ENCODE results near the gene ELMO1. TPM values are rescaled to one million over a fixed set of nuclear protein-coding genes. Genes with fewer than 3 reads are reported as not detected.

ELMO1 gene
- total and polyA plus RNA-seq, 2 experiments from 2014 or later: 9.6 to 10.8 TPM

DNA sequence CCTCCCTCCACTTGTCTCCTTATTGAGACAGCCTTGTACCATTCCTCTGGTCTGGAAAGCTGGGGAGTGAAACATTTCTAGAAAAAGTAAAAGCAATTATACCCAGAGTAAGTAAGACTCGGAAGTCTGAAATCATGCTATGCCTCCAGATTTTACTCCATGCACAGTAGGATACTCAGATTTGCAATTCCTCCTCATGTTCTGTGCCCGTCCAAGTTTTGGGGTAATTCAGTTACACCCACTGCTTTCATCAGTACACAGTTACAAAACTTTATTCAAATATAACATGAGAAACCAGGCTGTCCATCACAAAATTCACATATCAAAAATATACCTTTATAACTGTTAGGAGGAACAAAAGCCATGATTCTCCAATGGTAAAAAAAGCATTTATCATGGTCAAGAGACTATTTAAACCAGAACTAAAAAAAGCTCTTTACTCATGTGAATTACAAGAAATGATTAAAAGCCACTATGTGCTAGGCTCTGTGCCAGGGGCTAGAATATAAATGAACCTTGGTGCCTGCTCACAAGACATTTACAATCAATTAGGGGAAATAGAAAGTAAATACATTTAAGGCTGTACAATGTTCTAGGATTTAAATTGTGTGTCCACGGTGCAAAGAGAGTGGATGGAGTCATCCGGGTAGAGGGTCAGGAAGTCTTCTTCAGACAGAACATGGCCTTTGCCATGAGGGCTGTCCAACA, 320.2 kb downstream of the ELMO1 start:
- Histone ChIP-seq H3K36me3 (no peaks in the 10 kb centered on the region), H3K4me1 (ENCODE audit: low read depth) (peaks cover 6% of the 10 kb centered on the region), H3K9me3 (ENCODE audit: low read depth) (no peaks in the 10 kb centered on the region), H3K27me3 (no peaks in the 10 kb centered on the region), H3K4me3 (no peak overlapping the region), H3K27ac (no peak overlapping the region)
- TF ChIP-seq, protein P1, sequence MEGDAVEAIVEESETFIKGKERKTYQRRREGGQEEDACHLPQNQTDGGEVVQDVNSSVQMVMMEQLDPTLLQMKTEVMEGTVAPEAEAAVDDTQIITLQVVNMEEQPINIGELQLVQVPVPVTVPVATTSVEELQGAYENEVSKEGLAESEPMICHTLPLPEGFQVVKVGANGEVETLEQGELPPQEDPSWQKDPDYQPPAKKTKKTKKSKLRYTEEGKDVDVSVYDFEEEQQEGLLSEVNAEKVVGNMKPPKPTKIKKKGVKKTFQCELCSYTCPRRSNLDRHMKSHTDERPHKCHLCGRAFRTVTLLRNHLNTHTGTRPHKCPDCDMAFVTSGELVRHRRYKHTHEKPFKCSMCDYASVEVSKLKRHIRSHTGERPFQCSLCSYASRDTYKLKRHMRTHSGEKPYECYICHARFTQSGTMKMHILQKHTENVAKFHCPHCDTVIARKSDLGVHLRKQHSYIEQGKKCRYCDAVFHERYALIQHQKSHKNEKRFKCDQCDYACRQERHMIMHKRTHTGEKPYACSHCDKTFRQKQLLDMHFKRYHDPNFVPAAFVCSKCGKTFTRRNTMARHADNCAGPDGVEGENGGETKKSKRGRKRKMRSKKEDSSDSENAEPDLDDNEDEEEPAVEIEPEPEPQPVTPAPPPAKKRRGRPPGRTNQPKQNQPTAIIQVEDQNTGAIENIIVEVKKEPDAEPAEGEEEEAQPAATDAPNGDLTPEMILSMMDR (IDR thresholded peaks at IDR 0.05; ENCODE audit: low read depth, low read length): no peak
- DNase-seq (ENCODE audit: low read depth in 1 of 2, low spot score in 1 of 2): peak in 1 of 2 donors; percentile 8

DNA sequence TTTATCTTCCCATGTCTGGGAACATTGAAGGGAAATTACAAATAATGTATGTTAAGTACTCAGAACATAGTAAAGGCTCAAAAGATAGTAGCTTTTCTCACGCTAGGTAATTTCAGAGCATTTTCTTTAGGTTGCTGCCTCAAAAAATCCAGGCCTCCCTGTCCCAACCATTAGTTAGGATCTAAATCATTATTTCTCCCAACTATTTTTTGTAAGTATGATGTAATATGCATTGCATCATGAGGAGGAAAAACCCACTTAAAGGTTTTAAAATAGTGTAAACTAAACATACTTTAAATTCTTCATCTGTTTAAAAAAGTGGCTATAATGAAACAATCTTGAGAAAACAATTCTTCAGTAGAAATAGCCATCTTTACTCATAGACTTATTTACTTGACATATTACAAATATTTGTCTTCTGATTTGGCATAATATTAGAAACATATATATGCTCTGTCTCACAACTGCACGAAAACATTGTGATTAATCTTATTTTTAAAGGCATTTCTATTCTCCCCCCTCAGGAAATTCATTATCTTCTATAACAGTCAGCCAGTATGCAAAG, 329.3 kb downstream of the ELMO1 start:
- Histone ChIP-seq H3K9me3 (ENCODE audit: low read depth) (no peaks in the 10 kb centered on the region), H3K27ac (no peak overlapping the region), H3K4me3 (no peak overlapping the region), H3K36me3 (no peaks in the 10 kb centered on the region), H3K4me1 (ENCODE audit: low read depth) (peaks cover 8% of the 10 kb centered on the region), H3K27me3 (no peaks in the 10 kb centered on the region)
- no peak for DNase-seq (ENCODE audit: low read depth in 1 of 2, low spot score in 1 of 2)
- TF ChIP-seq, protein P1 (IDR thresholded peaks at IDR 0.05; ENCODE audit: low read depth, low read length): no peak

DNA sequence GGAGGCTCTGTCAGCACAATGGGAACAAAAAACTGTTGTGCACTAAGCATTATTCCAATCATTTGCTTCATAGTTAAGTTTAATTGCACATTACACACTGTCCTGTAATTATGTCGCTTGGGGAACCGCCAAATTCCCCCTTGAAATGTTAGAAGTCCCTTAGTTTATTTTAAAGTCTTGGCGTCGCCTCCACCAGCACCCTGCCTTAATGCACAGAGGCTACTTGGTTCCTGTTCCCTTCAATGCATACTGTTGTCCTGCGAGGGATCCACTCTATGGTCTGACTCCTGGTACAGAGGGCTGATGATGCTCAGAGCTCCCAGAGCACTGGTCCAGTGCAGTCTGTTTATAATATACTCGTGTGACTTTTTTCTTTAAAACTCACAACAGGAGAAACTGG, 330.7 kb downstream of the ELMO1 start:
- H3K36me3 ChIP-seq: no peaks in the 10 kb centered on the region
- peak overlapping the region; percentile 10 for H3K27ac ChIP-seq
- no peak overlapping the region for H3K4me3 ChIP-seq
- H3K9me3 ChIP-seq (ENCODE audit: low read depth): no peaks in the 10 kb centered on the region
- no peak for DNase-seq (ENCODE audit: low read depth in 1 of 2, low spot score in 1 of 2)
- peaks cover 8% of the 10 kb centered on the region for H3K4me1 ChIP-seq (ENCODE audit: low read depth)
- no peaks in the 10 kb centered on the region for H3K27me3 ChIP-seq
- TF ChIP-seq, protein P1 (IDR thresholded peaks at IDR 0.05; ENCODE audit: low read depth, low read length): no peak

DNA sequence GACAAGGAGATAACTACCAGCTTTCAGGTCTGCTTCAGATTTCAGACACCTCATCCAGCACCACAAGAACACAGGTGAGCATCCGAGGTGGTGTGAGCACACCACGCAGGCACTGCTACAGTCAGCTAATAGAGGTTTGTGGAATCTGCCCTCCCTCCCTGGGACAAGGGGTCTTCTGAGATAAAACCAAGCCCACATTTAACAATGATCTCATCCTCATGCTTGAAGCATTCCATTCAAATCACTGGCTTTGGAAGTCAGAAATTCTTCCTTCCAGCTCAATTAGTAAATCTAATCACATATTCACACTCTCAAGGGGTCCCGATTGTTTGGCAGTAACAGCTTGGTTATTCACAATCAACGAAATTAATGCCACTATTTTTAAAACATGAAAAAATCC, 331.4 kb downstream of the ELMO1 start:
- DNase-seq (ENCODE audit: low read depth in 1 of 2, low spot score in 1 of 2): no peak
- H3K4me1 ChIP-seq (ENCODE audit: low read depth): peaks cover 8% of the 10 kb centered on the region
- no peak overlapping the region for H3K27ac ChIP-seq
- no peaks in the 10 kb centered on the region for H3K36me3 ChIP-seq
- H3K9me3 ChIP-seq (ENCODE audit: low read depth): no peaks in the 10 kb centered on the region
- TF ChIP-seq, protein P1 (IDR thresholded peaks at IDR 0.05; ENCODE audit: low read depth, low read length): no peak
- no peaks in the 10 kb centered on the region for H3K27me3 ChIP-seq
- H3K4me3 ChIP-seq: no peak overlapping the region

DNA sequence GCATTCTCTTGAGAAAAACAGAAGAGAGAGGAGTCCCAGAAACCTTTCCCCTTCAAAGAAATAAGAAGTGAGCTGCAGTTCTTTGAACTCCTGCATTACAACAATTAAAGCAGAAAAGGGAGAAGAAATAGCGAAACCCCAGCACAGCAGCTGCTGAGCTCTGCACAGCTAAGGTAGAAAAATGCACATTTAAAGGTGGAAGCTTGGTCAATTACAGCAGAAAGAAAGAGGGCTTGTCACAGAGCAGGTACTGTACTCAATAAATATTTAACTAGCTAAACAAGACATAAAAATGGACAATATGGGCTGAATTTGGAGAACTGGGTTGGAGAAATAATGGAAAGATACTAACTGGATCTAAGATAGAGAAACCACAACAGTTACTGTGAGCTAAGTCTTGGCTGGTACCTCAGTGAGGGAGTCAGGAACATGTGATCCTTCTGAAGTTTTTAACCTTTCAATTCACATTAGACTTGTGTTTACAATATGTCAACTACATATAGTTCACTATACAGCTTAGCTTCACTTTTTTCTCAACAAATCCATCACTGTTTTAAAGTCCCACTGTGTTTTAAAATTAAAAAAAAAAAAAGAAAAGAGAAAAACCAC, 332.5 kb downstream of the ELMO1 start:
- no peaks in the 10 kb centered on the region for H3K9me3 ChIP-seq (ENCODE audit: low read depth)
- H3K27ac ChIP-seq: no peak overlapping the region
- TF ChIP-seq, protein P1 (IDR thresholded peaks at IDR 0.05; ENCODE audit: low read depth, low read length): no peak
- peaks cover 8% of the 10 kb centered on the region for H3K4me1 ChIP-seq (ENCODE audit: low read depth)
- H3K36me3 ChIP-seq: no peaks in the 10 kb centered on the region
- no peaks in the 10 kb centered on the region for H3K27me3 ChIP-seq
- DNase-seq (ENCODE audit: low read depth in 1 of 2, low spot score in 1 of 2): no peak
- H3K4me3 ChIP-seq: no peak overlapping the region
